Middle frontal gyrus (tissue), 1 donor: ENCODE results near the gene DDOST.
"Not testable (repeated sequence)": the region's sequence is repeated elsewhere in the genome, so short reads cannot be mapped to it uniquely, and the experiment has no call there.

Experiments
- DNase-seq: peaks from one replicate; pipeline ENCODE4 v3.0.0-alpha.2; 2015; ENCODE audit warnings: low spot score; ENCODE audit errors: extremely low spot score

DDOST gene

DNA sequence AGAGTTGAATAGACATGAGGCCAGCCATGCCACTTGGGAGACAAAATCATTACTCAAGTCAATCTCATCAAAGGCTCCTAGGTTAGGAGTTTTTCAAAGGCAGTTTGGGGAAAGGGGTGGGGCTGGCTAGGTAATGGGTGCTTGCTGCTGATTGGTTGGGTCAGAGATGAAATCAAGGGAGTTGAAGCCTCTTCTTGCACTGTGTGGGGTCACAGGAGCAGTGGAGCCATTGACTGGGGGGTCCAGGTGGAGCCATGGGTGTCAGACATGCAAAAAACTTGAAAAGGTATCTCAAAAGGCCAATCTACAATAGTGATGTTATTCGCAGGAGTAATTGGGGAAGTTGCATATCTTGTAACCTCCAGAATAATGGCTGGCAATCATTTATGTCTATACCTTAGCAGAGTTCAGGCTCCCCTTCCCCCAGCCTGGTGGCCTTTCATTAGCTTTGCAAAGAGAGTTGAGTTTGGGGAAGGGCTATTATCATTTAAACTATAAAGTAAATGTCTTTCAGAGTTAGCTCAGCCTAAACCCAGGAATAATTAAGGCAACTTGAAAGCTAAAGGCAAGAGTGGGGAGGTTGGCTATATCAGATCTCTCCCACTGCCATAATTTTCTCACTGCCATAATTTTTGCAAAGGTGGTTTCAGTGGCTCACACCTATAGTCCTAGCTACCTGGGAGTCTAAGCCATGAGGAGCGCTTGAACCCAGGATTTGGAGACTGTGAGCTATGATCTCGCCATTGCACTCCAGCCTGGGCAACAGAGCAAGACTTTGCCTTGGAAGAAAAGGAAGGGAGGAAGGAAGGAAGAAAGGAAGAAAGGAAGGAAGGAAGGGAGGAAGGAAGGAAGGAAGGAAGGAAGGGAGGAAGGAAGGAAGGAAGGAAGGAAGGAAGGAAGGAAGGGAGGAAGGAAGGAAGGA lies 35.7 kb downstream of the DDOST start:
- DNase-seq: no peak

DNA sequence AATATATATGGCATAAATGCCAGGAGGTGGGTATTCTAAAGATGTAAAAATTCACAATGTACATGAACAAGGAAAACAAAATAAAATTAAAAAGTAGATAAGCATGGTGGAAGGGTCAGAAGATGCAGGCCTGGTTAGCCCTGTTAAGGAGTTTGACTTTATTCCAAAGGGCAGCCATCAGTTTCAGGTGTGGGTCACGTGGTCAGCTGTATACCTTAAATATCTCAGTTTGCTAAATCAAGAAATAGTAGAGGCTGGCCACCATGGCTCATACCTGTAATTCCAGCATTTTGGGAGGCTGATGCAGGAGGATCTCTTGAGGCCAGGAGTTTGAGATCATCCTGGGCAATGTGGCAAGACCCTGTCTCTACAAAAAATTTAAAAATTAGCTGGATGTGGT lies 36.5 kb downstream of the DDOST start:
- no peak for DNase-seq

DNA sequence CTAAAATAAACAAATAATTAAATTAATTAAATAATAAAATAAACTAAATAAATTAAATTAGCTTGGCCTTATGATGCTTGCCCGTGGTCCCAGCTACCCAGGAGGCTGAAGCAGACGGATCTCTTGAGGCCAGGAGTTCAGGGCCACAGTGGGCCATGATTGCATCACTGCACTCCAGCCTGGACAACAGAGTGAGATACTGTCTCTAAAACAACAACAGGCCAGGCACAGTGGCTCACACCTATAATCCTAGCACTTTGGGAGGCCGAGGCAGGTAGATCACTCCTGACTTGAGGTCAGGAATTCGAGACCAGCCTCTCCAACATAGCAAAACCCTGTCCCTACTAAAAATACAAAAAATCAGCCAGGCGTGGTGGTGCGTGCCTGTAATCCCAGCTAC lies 40.2 kb downstream of the DDOST start:
- DNase-seq: no peak

DNA sequence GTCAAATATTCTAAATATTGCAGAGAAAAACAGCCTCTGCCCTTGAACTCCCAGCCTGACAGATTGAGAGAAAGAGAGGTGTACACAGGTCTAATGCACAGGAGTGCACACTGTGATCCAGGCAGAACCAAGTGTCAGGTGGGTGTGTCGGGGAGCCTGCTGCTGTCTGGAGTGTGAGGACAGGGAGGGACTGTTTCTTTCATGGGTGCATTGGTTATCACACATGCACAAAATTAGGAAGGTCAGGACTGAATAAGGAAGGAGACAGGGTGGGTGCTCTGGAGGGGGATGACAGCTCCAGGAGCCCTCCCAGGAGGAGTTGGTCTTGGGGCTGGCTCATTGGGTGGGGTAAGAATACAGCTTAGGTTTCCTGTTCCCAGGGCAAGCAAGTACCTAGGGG lies 41.2 kb downstream of the DDOST start:
- DNase-seq: no peak

DNA sequence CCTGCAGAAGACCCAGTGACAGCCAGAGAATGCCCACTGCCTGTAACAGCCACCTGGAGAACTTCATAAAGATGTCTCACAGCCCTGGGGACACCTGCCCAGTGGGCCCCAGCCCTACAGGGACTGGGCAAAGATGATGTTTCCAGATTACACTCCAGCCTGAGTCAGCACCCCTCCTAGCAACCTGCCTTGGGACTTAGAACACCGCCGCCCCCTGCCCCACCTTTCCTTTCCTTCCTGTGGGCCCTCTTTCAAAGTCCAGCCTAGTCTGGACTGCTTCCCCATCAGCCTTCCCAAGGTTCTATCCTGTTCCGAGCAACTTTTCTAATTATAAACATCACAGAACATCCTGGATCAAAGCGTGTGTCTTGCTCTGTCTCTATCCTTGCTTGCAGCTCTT lies 42.6 kb downstream of the DDOST start:
- no peak for DNase-seq

DNA sequence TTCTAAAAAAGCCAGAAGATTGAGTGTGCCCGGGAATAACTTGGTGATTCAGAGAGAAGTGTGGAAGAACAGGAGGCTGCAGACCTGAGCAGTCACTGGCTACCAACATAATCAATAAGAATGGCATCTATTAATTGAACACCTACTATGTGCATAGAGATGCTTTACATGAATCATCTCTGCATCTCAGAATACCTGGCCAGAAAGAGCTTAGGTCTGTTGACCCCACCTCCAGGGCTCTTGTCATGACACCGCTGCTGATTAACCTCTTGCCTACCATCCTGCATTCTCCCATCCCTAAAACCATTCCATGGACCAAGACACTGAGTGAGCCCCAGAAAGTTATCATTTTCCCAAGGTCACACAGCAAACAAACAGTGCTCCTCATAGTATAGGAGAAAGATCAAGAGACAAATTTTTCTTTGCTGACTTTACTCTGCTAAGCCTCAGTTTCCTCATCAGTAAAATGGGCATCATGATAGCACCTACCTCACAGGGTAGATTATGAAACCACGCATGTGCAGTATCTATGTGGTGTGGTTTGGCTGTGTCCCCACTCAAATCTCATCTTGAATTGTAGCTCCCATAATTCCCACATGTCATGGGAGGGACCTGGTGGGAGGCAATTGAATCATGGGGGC lies 44.2 kb downstream of the DDOST start:
- DNase-seq: no peak

DNA sequence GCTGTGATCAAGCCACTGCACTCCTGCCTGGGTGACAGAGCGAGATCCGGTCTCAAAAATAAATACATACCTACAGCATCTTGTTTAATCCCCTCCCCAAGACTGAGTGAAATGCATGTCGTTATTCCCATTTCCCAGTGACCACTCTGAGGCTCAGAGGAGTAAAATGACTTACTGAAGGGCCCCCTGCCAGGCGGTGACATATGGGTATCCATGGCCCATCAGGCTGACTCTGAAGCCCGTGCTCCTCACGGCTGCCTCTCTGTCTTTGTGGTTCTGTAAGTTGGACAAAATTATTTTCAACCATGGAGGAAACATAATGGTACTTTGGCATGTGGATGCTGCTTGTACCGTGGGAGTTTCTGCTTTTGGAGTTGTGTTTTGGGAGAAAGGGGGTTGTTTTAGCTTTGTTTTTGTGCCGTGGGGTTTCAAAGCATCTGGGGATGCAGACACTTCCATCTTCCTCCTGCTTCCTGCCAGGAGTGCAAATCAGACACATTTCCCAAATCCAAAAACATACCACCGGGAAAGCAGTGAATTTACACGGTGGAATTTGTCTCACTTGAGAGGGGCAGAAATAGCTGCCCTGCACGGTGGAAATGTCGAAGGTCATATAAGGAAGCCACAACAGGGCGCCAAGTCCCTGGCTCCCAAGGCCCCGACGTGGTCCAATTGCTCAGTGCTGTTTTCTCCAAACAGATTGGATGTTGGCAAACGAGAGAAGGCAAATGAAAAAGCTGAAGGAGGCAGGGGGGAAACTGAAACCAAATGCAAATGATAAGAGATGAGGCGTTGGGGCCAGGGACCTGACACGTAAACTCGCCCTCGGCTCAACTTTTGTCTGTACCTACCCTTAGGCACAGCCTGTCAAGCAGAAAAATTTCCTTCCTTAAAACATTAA lies 45.0 kb downstream of the DDOST start:
- no peak for DNase-seq

DNA sequence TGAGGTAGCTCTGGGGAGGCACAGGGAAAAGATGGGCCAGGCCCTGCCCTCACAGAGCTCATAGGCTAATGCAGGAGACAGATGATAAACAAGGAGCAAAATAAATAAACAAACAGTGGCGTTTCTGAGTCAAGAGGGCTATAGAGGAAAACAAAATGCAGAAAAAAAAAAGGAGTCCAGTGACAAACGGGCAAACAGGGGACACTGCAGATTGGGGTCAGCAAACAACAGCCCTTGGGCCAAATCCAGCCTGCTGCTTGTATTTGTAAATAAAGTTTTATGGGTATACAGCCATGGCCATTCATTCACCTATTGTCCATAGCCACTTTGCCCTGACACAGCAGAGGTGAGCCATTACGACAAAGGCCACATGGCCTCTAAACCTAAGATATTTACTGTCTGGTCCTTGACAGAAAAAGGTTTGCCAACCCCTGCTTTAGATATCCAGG lies 47.0 kb downstream of the DDOST start:
- no peak for DNase-seq

DNA sequence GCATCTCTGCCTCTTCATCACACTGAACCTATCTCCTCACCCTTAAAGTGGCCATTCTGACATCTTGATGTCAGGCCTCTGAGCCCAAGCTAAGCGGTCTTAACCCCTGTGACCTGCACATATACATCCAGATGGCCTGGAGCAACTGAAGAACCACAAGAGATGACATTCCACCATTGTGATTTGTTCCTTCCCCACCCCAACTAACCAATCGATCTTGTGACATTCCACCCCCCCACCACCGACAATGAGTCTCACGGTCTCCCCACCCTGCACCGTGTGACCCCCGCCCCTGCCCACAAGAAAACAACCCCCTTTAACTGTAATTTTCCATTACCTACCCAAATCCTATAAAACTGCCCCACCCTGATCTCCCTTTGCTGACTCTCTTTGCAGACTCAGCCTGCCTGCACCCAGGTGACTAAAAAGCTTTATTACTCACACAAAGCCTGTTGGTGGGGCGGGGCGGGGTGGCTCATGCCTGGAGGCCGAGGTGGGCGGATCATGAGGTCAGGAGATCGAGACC lies 48.9 kb downstream of the DDOST start:
- no peak for DNase-seq

DNA sequence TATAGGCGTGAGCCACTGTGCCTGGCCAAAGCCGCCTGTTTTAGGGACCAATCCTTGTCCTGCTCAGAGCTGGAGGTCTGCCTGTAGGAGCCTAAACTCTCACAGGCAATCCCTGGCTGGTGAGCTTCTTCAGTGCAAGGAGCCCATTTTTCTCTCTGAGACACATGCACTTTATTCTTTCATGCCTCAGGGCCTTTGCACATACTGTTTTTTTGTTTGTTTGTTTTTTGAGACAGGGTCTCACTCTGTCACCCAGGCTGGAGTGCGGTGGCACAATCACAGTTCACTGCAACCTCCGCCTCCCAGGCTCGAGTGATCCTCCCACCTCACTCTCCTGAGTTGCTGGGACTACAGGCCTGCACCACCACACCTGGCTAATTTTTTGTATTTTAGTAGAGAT lies 49.5 kb downstream of the DDOST start:
- no peak for DNase-seq

DNA sequence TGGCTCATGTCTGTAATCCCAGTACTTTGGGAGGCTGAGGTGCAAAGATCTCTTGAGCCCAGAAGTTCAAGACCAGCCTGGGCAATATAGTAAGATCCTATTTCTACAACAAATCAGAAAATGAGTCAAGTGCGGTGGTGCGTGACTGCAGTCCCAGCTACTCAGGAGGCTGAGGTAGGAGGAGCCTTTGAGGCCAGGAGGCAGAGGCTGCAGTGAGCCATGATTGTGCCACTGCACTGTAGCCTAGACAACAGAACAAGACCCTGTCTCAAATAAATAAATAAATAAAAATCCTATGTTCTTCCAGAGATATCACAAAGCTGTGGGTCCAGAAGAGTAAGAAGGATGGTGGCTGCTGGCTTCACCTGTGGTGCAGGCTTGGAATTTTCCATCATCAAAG lies 50.2 kb downstream of the DDOST start:
- DNase-seq: no peak

DNA sequence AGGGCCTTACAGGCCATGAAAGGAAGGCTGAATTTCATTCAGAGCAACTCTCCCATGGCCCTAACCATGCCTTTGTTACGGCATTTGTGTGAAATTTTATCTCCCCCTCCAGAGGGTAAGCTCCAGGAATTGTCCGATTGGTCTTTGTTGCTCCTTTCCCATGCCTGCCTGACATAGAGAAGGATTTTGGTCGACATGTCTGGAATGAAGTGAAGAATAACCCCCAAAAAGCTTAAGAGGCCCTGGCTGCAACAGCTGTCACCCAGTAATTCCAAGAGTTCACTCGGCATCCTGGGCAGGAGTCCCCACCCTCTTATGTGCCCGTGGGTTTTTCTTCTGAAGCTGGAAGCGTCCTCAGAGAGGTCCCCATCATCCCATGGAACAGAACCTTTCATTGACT lies 51.6 kb downstream of the DDOST start:
- DNase-seq: no peak

DNA sequence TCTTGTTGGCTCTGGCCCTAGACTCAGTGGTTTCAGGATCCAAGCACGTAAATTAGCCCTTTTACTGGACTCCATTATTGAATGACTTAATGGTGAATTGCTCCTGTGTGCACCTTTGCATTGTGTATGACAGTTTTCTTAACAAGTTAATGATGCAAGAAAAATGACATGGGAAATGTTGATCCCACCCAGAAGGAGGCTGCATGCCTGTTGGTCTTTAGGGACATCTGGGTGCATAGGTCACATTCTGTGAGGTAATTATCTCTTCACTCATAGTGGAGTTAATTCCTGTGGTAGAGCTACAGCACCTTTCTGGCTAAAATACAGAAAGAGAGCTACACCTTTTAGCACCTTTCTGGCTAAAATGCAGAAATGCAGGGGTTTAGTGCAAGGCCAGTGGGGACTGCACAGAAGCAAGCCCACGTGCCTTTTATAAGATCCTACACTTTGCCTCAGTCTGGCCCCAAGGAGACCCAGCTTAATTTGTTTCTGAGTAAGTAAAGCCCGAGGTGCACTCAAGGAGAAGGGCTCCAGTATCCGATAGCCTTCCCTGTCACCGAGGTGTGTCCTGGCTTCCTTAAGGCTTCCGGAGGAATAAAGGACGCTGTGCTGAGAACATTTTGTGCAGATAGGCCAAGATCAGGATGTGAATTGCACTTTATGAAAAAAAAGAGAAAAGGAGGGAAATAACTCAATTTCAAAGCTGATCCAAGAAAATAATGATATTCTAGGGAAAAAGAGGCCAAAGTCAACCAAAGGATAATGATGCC lies 54.2 kb downstream of the DDOST start:
- DNase-seq: not testable (repeated sequence)

DNA sequence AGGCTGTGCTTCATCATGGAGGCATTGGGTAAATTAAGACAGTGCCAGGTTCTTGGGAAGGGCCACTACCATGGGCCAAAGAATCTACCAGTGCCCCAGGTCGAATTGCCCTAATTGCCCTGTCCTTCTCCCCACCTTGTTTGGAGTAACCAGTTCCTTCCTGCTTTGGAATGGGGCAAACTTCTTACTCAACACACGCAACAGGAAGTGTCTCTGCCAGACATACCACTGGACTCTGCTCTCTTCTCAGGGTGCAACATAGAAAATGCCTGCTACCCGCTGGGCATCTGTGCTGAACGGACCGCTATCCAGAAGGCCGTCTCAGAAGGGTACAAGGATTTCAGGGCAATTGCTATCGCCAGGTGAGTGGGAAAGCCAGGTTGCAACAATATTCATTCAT lies 56.5 kb downstream of the DDOST start:
- DNase-seq: no peak

DNA sequence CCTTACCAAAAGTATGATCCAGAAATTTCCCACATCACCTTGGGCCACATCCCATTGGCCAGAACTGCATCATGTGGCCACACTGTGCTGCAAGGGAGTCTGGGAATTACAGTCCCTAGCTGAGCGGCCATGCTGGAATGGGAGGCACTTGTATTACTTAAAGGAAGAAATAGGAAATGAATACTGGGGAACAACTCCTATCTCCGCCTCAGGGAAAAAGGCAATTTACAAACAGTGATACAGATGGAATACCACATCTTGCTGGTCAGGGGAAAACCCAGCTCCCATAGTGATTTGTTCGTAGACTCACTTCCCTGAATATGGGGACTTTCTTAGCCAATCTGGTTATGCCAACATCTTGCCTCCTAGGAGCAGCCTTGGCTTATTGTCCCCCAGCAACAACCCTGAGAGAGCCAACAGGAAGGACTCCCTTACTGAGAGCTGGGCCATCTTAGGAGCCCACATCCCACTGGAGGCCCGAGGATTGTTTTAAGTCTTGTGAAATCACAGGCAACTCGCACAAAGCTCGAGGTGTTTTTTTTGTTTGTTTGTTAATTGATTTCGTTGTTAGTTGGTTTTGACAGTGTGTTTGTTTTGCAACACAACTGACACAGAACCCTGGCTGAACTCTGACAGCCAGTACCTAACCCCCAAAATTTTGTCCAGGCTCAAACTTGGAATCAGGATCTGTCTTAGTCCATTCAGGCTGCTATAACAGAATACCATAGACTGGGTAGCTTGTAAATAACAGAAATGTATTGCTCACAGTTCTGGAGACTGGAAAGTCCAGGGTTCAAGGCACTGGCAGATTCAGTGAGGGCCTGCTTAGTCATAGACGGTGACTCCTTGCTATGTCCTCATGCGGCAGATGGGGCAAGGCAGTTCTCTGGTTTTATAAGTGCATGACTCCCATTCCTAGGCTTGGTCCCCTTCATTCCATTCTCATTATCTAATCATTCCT lies 57.4 kb downstream of the DDOST start:
- no peak for DNase-seq

DNA sequence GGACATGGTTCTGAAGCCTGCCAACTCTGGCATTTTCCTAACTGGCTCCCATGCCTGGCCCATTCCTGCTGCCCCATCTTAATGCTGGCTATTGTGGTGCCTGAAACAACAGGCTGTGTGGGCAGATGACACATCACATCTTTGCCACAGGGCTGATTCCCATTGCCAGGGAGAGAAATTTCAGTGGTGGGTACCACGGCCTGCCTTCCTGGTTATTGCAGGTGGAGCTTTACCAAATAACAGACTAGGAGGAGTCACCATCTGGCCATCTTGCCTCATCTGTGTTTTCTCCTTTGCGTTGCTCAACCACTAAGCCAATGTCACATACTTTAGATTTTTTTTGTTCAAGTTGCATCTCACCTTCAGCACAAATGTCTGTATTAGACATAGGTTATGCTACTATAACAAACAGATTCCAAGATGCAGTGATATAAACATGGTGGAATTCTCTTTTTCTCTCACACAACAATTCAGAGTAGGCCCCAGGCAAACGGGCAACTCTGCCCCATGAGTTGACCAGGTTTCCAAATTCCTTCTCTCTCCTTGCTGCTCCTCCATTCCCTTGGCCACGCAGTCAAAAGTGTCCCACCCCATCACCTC lies 58.2 kb downstream of the DDOST start:
- no peak for DNase-seq
